Myocyte (in vitro differentiated cells): ENCODE data around the gene CAPN10. TPM values are rescaled to one million over a fixed set of nuclear protein-coding genes. Genes with fewer than 3 reads are reported as not detected.

Experiments used
- DNase-seq: peaks from one replicate; pipeline ENCODE4 v3.0.0-alpha.2; 2012; ENCODE audit warnings: low read depth
- total RNA-seq: library from RNA; depleted of rRNA; stranded (reverse); fragments of >200 nt; gene quantifications from 2 replicates; pipeline ENCODE4 v1.2.3, GENCODE V29; 2014

The CAPN10 gene
- total RNA-seq, 1 donor from 2014 or later = 31.5 TPM

GRCh38 chr2:240622531-240623235, 36.1 kb downstream of the CAPN10 start:
- no peak for DNase-seq

DNA sequence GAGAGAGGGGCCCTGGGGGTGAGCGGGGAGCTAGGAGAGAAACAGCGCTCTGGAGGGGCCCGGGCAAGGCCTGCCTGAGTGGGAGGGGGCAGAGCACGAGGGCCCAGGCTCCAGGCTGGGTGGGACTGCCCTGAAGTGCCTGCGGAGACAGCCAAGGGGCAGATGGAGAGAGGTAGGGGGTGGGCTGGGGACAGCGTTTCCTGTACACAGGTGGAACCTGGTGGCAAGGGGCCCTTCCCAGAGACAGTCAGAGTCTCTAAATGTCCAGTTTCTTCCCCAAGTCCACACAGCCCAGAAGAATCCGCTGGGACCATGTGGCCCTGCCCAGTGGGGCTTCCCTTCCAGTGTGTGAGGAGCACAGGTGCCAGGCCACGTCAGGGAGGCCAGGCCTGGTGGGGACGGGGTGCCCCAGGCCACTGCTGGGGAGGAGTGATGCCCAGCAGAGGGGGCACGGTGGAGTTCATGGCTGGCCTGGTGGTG, 37.0 kb downstream of the CAPN10 start:
- no peak for DNase-seq

DNA sequence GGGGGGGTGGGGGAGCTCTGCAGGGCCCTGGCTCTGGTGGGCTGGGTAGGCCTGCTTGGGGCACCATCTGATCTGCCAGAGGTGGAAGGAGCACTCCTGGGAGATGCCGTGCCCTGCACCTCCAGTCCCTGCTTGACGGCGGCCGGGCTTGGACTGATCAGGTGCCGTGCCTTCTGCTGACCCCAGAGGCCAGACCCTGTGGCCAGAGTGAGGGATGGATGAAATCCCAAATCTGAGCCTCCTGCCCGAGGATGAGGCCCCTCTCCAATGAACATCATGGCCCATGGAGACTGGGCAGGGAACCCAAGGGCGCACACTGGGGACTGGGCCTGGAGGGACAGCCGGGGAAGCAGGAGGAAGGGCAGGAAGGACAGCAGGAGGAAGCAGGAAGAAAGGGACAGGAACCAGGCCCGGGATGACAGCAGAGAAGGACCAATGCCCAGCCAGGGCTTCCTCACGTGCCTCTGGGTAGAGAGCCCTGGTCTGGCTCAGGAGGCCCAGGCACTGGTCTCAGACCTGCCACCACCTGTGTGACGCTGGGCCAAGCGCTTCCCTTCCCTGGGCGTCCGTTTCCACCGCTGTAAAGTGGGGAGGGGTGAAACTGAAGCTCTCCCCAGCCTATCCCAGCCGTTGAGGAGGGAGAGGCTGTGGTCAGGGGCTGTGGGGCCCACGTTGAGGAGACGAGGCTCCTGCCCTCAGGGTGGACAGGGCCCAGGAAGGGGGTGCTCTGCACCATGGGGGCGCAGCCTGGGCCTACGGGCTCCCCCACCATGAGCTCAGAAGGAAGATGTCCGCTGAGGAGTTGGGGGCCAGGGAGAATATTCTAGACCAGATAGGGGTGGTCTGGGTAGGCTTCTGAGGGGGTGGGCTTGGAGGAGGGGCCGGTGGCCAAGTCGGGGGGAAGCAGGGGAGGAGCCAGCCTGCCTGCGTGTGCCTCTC, 37.7 kb downstream of the CAPN10 start:
- no peak for DNase-seq

DNA sequence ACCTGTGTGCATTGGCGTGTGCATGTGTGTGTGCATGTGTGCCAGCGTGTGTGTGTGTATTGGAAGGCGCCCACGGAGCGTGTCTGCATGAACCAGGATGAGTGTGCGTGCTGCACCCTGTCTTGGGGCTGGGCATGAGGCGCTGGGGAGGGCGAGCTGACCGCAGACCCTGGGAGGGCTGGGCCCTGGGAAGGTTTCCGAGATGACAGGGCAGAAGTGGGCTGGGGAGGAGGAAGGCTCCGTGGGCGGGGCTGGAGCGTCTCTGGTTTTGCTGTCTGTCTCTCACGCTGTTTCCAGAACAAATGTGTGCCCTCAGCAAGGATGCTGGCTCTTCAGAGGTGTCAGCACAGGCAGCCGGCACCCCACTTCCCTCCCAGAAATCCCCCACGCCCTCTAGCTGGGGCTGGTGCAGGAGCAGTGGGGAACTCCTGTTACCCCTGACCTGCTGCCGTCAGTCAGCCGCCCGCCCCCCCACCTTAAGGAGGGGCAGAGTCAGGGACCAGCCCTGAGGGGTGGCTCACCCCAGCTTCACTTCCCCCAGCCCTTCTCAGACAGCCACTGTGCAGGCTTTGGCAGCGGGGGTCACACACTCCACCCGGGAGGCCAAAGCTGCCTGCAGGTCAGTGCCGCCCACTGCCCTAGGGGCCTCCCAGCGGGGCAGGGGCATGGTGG, 38.6 kb downstream of the CAPN10 start, which contains the start of gene GPR35:
GPR35 (plus strand) TSS at position 531 of the 672 bp plus-strand sequence. CDS start 4,473 bp downstream, outside the sequence.
- DNase-seq = peak; percentile 47

DNA sequence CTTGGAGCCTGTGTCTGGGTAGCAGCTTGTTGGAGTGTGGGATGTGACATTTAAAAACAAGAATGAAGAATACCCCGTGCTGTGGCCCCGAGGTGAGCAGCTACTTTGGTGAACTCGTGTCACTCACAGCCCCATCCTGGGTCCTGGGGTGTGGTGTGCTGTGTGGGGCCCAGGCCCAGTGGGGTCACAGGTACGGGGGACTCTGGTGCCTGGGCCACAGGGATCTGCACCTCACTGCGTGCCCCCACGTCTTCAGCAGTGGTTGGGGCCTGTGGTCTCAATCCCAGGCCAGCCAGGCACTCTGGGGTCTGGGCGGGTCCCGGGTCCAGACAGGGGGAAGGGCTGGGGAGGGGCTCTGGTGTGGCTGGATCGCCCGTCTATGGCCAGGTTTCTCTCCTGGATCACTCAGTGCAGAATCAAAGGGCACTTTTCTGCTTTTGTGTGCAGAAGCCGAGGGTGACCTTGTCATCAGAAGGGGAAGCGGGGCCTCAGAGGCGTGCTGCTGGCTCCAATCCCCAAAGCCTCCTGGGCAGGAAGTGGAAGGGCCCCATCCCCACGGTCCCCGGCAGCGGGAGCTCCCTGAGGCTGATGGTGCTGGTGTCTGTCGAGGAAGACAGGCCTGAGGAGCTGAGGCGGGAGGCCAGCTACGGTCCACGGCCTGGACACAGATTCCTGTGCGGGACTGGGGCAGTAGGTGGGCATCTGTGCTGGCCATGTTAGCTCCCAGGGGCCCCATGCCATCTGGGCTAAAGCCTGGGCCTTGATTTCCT, 40.2 kb downstream of the CAPN10 start:
- DNase-seq = no peak

- DNase-seq = no peak
Measured at GRCh38 chr2:240627736-240628506, 41.4 kb downstream of the CAPN10 start.

- no peak for DNase-seq
Measured at GRCh38 chr2:240628507-240628807, 41.9 kb downstream of the CAPN10 start.

GRCh38 chr2:240628808-240629618, 42.5 kb downstream of the CAPN10 start:
- no peak for DNase-seq

GRCh38 chr2:240629619-240629967, 43.1 kb downstream of the CAPN10 start:
- DNase-seq = no peak

- no peak for DNase-seq
Measured at GRCh38 chr2:240629968-240630770, 43.6 kb downstream of the CAPN10 start.

DNA sequence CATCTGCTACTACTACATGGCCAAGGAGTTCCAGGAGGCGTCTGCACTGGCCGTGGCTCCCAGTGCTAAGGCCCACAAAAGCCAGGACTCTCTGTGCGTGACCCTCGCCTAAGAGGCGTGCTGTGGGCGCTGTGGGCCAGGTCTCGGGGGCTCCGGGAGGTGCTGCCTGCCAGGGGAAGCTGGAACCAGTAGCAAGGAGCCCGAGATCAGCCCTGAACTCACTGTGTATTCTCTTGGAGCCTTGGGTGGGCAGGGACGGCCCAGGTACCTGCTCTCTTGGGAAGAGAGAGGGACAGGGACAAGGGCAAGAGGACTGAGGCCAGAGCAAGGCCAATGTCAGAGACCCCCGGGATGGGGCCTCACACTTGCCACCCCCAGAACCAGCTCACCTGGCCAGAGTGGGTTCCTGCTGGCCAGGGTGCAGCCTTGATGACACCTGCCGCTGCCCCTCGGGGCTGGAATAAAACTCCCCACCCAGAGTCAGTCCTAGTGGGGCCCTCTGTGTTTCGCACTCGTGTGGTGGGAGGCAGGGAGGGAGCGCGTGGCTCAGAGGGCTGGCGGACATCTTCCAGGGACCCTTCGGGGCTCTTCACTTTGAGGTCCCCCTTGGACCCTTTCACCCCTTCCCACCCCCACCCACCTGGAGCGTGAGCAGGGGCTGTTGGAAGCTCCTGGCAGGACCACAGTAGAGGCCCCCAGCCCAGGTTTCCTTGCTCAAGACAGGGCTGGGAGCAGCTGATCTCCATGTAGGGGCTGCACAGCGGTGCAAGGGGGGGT, 44.4 kb downstream of the CAPN10 start:
- DNase-seq = no peak

DNA sequence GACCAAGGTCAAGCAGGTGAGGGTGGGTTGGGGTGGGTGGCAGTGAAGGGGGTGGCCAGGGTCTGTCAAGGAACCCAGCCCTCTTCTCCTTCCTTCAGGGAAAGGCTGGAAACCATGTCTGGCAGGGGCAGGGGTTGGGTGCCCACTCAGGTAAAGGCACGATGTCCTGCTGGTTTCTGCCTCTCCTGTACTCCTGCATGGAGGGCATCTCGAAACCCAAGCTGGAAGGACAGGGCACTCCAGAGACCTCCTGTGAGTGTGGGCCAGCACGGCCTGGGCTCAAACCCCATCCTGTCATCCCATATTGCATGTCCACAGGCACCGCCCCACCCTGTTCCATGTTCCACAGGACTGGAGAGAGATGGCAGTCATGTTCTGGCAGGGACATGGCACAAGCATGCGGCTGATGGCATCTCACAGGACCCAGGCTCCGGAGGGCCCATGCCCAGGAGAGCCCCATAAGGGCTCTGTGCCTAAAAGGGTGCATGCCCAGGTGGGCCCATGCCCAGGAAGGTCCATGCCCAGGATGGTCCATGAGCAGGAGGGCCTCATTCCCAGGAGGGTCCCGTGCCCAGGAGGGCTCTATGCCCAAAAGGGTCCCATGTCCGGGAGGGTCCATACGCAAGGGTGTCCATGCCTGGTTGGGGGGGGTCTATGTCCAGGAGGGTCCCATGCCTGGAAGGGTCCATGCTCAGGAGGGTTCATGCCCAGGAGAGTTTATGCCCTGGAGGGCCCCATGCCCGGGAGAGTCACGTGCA, 45.2 kb downstream of the CAPN10 start:
- DNase-seq = no peak

DNA sequence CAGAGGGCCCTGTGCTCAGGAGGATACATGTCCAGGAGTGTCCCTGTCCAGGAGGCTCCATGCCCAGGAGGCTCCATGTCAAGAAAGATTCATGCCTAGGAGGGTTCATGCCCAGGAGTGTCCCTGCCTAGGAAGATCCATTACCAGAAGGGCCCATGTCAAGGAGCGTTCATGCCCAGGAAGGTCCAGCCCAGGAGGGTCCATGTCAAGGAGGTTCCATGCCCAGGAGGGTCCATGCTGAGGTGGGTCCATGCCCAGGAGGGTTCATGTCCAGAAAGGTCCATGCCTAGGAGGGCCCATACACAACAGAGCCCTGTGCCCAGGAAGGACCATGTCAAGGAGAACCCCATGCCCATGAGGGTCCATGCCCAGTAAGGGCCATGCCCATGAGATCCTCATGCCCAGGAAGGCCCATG, 45.8 kb downstream of the CAPN10 start:
- no peak for DNase-seq

- no peak for DNase-seq
Measured at GRCh38 chr2:240635121-240635997, 48.8 kb downstream of the CAPN10 start.

GRCh38 chr2:240635998-240636547, 49.5 kb downstream of the CAPN10 start:
- no peak for DNase-seq
